Cortex of kidney (tissue), 1 donor: ENCODE measurements around the gene CABP1.
"Not testable (repeated sequence)": the region's sequence is repeated elsewhere in the genome, so short reads cannot be mapped to it uniquely, and the experiment has no call there.

Experiments used
- DNase-seq: peaks from one replicate; lab custom pipeline; 2025; lab: John Stamatoyannopoulos, UW

CABP1 gene

GRCh38 chr12:120639771-120640721, at the start of gene CABP1:
TSS of gene CABP1 (plus strand) at chr12:120640626. CDS start at chr12:120640686, 60 bp downstream.
- no peak for DNase-seq

GRCh38 chr12:120590741-120591407, 49.6 kb upstream of the CABP1 start:
- DNase-seq = no peak

DNA sequence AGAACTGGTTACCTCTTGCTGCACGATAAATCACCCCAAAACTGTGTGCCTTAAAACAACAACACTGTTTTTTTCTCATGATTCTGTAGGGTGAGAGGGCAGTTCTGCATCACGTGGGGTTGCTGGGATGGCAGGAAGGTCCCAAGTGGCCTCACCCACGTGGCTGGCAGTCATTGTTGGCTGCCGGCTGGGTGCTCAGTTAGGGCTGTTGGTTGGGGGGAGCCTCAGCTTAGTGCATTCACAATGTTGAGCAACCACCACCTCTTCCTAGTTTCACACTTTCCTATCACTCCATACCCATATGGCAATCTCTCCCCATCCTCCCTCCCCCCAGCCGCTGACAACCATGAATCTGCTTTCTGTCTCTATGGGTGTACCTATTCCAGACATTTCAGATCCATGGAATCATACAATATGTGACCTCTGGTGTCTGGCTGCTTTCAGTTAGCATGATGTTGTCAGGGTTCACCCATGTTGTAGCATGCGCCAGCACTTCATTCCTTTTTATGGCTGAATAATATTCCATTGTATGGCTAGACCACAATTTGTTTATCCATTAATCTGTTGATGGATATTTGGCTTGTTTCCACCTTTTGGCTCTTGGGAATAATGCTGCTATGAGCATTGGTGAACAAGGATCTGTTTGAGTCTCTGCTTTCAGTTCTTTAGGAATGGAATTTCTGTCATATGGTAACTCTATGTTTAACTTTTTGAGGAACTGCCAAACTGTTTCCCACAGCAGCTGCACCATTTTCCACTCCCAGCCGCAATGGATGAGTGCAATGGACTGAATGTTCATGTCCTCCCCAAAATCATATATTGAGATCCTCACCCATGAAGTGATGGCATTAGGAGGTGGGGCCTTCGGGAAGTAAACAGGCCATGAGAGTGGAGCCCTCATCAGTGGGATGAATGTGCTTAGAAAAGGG, 48.0 kb upstream of the CABP1 start:
- no peak for DNase-seq

GRCh38 chr12:120596901-120597300, 43.5 kb upstream of the CABP1 start:
- no peak for DNase-seq

DNA sequence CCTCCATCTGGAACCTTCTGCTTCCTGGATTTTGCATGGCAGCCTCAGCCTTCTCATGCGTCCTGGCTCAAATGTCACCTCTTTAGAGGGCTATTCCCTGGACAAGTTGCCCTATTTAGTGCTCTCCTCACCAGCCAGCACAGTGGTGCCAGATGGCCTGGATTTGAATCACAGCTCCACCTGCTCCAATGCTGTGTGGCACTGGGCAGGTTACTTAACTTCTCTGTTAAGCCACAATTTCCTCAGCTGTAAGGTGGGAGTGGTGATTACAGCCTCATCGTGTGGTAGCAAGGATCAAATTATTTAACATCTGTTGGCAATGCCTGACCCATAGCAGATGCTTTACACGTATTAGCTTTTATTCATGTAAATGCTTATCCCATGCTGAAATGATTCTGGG, 42.6 kb upstream of the CABP1 start:
- DNase-seq = no peak

GRCh38 chr12:120598674-120599463, 41.6 kb upstream of the CABP1 start:
- DNase-seq = no peak

DNA sequence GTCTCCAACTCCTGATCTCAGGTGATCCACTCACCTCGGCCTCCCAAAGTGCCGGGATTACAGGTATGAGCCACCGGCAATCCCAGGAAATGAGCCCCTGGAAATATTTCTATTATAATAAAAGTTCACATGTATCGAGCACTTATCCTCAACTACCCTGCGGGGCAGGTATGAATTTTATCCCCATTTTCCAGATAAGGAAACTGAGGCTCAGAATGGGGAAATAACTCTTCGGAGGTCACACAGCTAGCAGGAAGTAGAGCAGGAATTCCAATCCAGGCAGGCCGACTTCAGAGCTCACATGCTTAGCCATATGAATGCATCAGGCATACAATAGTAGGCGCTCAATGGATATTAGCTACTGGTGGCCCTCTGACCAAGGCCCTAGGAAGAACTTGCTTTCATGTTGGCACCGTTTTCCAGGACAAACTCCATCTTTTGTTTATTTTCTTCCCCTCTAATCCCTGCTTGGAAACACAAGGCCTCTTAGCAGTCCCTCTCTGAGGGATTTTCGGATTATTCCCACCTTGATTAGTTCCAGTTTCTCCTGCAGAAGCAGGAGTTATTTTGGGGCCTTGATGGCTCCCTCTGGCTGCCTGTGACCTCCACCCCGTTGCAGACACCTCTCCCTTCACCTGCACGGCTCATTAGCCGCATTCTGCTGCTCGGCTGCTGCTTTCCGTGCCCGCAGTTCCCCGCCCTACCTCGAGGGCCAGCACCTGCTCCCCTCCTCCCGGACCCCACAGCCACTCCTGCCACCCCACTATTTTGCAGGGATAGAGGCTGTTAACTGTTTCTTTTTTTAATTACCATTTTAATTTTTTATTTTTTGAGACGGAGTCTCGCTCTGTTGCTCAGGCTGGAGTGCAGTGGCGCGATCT, 40.5 kb upstream of the CABP1 start:
- no peak for DNase-seq

DNA sequence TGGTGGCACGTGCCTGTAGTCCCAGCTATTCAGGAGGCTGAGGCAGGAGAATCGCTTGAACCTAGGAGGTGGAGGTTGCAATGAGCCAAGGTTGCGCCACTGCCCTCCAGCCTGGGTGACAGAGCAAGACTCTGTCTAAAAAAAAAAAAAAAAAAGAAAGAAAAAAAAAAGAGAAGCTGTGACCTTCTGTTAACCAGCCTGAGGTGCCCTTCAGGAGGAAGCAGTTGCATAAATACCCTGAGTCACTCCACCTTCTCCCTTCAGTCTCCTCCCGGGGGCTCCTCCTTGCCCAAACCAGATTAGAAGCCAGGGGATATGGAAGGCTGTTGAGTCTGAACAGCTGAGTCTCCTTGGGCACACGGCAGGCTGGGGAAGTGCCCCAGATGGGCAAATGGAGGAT, 38.0 kb upstream of the CABP1 start:
- DNase-seq = not testable (repeated sequence)

DNA sequence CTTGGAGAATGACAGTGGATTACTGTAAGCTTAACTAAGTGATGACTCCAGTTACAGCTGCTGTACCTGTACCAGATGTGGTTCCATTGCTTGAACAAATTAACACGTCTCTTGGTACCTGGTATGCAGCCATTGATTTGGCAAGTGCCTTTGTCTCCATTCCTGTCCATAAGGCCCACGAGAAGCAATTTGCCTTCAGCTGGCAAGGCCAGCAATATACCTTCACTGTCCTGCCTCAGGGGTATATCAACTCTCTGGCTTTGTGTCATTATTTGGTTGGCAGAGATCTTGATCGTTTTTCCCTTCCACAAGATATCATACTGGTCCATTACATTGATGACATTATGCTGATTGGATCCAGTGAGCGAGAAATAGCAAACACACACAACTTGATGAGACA, 29.9 kb upstream of the CABP1 start:
- DNase-seq = no peak

- not testable (repeated sequence) for DNase-seq
Measured at GRCh38 chr12:120611534-120611933, 28.9 kb upstream of the CABP1 start.

DNA sequence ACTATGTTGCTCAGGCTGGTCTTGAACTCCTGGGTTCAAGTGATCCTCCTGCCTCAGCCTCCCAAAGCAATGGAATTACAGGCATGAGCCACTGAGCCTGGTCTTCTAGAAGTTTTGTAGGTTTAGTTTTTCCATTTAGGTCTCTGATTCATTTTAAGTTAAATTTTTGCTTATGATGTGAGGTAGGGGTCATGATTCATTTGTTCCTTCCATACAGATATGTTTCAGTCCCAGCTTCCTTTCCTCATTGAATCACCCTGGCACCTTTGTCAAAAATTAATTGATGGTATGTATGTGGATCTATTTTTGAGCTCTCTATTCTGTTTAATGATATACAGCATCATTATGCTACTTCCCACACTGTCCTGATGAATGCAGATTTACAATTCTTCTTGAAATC, 25.6 kb upstream of the CABP1 start:
- no peak for DNase-seq

GRCh38 chr12:120617193-120617592, 23.2 kb upstream of the CABP1 start:
- not testable (repeated sequence) for DNase-seq

- not testable (repeated sequence) for DNase-seq
Measured at GRCh38 chr12:120617767-120618166, 22.7 kb upstream of the CABP1 start.

DNA sequence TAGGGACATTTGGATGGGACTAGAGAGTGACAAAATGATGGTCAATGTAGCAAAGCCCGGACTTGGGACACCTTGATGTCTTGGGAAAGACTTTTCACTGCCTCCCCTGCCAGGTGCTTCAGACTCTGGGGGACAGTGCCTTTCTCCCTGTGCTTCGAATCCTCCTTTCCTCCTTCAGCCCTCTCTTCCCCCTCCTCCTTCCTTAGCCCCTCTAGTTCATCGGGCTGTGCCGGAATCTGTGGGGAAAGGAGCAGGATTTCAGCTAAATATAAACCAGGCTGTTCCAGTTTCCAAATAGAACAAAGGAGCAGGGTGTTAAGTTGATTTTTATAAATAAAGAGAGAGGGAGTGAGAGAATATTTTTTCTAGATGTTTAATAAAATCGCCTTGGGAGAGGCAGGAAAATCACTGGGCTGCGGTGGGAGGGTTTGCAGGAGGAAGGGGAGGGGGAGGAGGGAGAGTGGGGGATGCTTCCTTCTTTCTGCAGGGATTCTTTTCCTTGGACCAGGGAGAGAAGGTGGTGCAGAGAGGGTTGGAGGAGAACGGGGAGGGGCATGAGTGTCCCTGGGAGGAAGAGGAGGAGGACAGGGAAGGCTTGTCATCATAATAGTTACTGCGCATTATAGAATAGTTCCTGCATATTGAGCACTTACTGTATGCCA, 21.3 kb upstream of the CABP1 start:
- DNase-seq = no peak

DNA sequence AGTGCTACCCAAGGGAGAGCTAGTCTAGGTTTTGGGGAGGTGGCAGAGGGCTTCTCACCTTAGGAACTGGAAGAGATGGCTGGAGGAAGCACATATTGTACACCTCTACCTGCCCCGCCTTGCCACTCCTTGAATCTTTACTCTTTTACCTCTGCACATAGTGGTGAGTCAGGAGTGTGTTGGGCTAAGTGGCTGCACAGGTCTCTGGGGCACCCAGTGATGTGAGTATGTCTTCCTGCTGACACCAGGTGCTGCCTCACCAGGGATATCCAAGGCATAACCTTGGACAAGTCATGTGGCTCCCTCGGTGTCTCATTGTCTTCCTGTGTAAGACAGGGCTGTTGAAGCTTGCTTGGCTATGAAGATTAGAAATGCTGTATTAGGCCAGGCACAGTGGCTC, 19.8 kb upstream of the CABP1 start:
- DNase-seq = no peak

DNA sequence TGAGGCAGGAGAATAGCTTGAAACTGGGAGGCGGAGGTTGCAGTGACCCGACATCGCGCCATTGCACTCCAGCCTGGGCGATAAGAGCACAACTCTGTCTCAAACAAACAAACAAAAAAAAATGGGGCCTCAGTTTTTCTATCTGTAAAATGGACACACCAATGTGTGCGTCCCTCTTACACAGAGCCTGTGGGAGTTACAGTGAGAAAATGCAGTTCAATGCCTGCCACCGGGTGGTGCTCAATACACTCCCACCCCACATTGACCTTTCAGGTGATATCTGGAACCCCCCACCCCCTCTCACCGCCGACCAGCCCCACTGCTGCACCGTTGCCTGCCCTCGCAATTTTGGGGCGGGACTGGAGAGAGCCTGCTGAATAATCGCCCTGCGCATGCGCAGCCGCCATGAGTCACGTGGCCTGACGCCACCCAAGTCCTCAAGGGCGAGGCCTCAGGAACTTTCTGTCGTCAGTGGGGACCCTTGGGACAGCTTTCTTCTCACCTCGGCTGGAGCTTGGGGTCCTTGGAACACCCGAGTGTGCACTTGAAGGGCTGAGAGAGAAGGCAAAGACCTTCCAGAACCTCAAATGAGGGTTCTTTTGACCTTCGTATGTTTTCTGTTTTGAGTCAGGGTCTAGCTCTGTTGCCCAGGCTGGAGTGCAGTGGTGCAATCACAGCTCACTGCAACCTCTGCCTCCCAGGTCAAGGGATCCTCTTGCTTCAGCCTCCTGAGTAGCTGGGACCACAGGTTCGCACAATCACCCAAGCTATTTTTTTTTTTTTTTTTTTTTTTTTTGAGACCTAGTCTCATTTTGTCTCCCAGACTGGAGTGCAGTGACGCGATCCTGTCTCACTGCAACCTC, 14.6 kb upstream of the CABP1 start:
- no peak for DNase-seq

DNA sequence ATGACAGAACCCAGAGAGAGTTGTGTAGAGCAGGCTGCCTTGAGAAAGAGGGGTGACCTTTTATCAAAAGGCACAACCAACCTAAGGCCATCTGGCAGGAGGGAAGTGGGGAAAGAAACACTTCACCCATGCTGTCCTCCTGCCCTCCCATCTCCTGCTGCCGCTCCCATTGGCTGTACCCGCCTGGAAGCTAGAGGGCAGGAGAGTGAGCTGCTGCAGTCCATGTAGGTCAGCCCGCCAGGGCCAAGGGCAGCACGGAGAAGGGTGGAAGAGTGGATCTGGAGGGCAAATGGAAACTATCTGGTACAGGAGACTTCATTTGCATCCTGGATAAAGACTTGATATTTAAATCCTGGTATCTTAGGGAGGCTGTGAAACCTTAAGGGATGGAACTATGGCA, 11.5 kb upstream of the CABP1 start:
- no peak for DNase-seq

GRCh38 chr12:120630104-120630892, 10.1 kb upstream of the CABP1 start:
- DNase-seq = no peak
